ENCODE results near the gene SESTD1. TPM values are rescaled to one million over a fixed set of nuclear protein-coding genes. Genes with fewer than 3 reads are reported as not detected.
A peak's percentile ranks its signal among the peaks of the same experiment; 100 is the strongest.

Gene SESTD1
- total RNA-seq, 2 donors from 2014 or later: 7.7 to 35.4 TPM

- H3K27ac ChIP-seq: no peak overlapping the region
- DNase-seq (ENCODE audit: low spot score): no peak
- WGBS: 92% methylated on average over 4 of the region's 4 CpGs
- H3K9me3 ChIP-seq: no peaks in the 10 kb centered on the region
- H3K36me3 ChIP-seq: no peaks in the 10 kb centered on the region
- H3K27me3 ChIP-seq (replicated peaks; ENCODE audit: insufficient read depth): no peaks in the 10 kb centered on the region
- intact Hi-C loops (cut with DNase I): no loop called here
- no peak for TF ChIP-seq POLR2A (IDR thresholded peaks at IDR 0.05)
- TF ChIP-seq POLR2AphosphoS5 (IDR thresholded peaks at IDR 0.05): no peak
- no peak for TF ChIP-seq CTCF (IDR thresholded peaks at IDR 0.05)
- no peaks in the 10 kb centered on the region for H3K4me1 ChIP-seq (replicated peaks)
- no peak overlapping the region for H3K4me3 ChIP-seq
These were observed 30.8 kb downstream of the SESTD1 start for GRCh38 chr2:179233626-179234430.

GRCh38 chr2:179233083-179233490 lies 31.5 kb downstream of the SESTD1 start:
- TF ChIP-seq CTCF (IDR thresholded peaks at IDR 0.05) (no peak), POLR2A (IDR thresholded peaks at IDR 0.05) (no peak), POLR2AphosphoS5 (IDR thresholded peaks at IDR 0.05) (no peak)
- Histone ChIP-seq H3K36me3 (no peaks in the 10 kb centered on the region), H3K27me3 (replicated peaks; ENCODE audit: insufficient read depth) (no peaks in the 10 kb centered on the region), H3K4me3 (no peak overlapping the region), H3K9me3 (no peaks in the 10 kb centered on the region), H3K27ac (no peak overlapping the region), H3K4me1 (replicated peaks) (no peaks in the 10 kb centered on the region)
- DNase-seq (ENCODE audit: low spot score): no peak
- intact Hi-C loops (cut with DNase I): no loop called here
- 60% methylated on average over 5 of the region's 5 CpGs for WGBS

- Histone ChIP-seq H3K9me3 (no peaks in the 10 kb centered on the region), H3K27me3 (replicated peaks; ENCODE audit: insufficient read depth) (no peaks in the 10 kb centered on the region), H3K36me3 (no peaks in the 10 kb centered on the region), H3K4me1 (replicated peaks) (no peaks in the 10 kb centered on the region), H3K4me3 (no peak overlapping the region), H3K27ac (no peak overlapping the region)
- TF ChIP-seq POLR2A (IDR thresholded peaks at IDR 0.05): no peak
- TF ChIP-seq POLR2AphosphoS5 (IDR thresholded peaks at IDR 0.05): no peak
- no peak for TF ChIP-seq CTCF (IDR thresholded peaks at IDR 0.05)
- DNase-seq (ENCODE audit: low spot score): no peak
- intact Hi-C loops (cut with DNase I): no loop called here
These were observed 37.7 kb downstream of the SESTD1 start for GRCh38 chr2:179226961-179227259.

- H3K36me3 ChIP-seq: no peaks in the 10 kb centered on the region
These were observed 38.2 kb downstream of the SESTD1 start for GRCh38 chr2:179226203-179226960.

More at GRCh38 chr2:179226203-179226960, 38.2 kb downstream of the SESTD1 start:
- Histone ChIP-seq H3K4me3 (no peak overlapping the region), H3K9me3 (no peaks in the 10 kb centered on the region), H3K4me1 (replicated peaks) (no peaks in the 10 kb centered on the region), H3K27ac (no peak overlapping the region), H3K27me3 (replicated peaks; ENCODE audit: insufficient read depth) (no peaks in the 10 kb centered on the region)
- intact Hi-C loops (cut with DNase I): no loop called here
- TF ChIP-seq CTCF (IDR thresholded peaks at IDR 0.05): no peak
- TF ChIP-seq POLR2AphosphoS5 (IDR thresholded peaks at IDR 0.05): no peak
- TF ChIP-seq POLR2A (IDR thresholded peaks at IDR 0.05): no peak
- peak; percentile 22 for DNase-seq (ENCODE audit: low spot score)
- WGBS: 50% methylated on average over 6 of the region's 6 CpGs

Measured in prostate gland (tissue), 2 donors.